ENCODE results near the gene UVRAG.
"Not testable (repeated sequence)": the region's sequence is repeated elsewhere in the genome, so short reads cannot be mapped to it uniquely, and the experiment has no call there.

The UVRAG gene

DNA sequence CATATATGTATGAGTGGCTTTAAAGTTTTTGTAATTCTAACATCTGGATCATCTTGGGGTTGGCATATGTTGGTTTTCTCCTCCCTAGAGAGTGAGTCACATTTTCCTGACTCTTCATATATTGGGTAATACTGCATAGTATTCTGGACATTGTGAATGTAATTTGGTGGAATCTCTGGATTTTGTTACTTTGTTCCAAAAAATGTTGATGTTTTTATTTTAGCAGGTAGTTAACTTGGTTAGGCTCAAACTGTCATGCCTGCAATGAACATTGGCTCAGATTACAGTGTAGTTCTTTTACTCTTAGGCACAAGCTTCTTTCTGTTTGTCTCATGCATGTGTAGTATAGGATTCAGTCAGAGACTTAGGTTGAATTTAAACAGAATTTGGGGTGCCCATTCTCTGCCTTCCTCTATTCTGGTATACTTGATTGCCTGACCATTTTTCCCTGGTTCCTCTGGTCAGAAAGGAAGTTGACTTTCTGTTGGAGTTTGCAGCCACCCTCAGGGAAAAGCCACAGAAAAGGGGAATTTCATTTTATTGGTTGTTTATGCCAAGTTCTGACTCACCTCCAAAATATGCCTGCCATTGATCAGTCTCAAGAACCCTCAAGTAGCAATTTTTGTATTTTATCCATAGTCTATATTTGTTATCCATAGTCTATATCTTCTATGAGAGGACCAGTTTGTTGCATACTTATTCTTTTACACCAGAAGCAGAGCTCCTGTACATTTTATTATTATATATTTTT is 151.7 kb downstream of the UVRAG start:
- no peak for DNase-seq (ENCODE audit: low read depth in 2 of 2)

DNA sequence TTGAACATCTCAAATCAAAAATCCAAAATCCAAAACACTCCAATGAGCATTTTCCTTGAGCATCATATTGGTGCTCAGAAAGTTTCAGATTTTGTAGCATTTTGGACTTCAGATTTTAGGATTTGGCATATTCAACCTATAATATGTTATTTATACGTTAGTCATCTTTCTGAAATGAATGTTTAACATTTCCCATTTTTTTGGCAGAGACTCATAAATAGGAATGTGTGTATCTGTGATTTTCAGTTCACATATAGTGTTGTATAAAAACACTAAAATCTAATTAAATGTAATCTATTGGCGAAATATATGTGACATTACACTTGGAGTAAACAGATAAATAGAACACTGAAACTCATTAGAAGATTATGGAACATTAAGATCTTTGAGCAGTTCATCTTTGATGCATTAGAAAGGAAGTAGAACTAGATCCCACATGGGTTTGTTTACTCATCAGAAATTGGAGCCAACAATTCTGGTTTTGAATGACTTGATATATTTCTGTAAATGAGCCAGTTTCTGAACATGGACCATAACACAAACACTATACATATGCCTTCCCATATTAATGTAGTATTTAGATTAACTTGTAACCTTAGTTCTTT is 153.1 kb downstream of the UVRAG start:
- DNase-seq (ENCODE audit: low read depth in 2 of 2), result no peak

DNA sequence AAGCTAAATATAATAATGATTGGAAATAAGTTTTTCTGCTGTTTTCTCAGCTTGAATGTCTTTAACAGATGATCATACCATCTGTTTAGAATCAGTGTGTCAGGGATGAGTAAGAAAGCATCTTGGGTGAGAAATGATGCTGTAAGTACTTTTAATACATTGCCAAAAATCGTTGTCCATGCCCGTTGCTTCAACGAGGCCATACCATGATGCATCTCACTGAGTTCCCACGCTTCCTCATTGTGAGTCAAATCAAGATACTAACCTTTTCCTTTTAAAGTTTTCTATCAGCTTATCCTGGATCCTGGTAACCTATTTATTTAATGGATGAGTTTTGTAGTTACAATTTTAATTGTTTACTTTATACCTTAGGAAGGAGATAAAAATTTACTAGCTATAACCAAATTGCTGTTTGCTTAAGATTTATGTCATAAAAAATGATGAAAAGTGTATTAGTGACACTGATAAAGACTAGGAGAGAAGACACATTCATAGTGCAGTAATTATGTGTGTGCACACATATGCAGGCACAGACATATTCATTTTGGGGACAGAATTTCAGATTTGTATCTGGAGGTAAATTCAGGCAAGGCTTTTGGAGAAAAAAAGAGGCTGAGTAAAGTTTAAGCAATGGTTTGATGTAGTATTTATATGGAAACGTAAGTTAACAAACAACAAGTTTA is 154.8 kb downstream of the UVRAG start:
- no peak for DNase-seq (ENCODE audit: low read depth in 2 of 2)

DNA sequence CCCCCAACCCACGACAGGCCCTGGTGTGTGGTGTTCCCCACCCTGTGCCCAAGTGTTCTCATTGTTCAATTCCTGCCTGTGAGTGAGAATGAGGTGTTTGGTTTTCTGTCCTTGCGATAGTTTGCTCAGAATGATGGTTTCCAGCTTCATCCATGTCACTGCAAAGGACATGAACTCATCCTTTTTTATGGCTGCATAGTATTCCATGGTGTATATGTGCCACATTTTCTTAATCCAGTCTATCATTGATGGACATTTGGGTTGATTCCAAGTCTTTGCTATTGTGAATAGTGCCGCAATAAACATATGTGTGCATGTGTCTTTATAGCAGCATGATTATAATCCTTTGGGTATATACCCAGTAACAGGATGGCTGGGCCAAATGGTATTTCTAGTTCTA is 158.7 kb downstream of the UVRAG start:
- DNase-seq (ENCODE audit: low read depth in 2 of 2), result not testable (repeated sequence)

DNA sequence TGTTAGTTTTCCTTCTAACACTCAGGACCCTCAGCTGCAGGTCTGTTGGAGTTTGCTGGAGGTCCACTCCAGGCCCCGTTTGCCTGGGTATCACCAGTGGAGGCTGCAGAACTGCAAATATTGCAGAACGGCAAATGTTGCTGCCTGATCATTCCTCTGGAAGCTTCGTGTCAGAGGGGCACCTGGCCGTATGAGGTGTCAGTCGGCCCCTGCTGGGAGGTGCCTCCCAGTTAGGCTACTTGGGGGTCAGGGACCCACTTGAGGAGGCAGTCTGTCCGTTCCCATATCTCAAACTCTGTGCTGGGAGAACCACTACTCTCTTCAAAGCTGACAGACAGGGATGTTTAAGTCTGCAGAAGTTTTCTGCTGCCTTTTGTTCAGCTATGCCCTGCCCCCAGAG is 164.1 kb downstream of the UVRAG start:
- DNase-seq (ENCODE audit: low read depth in 2 of 2), result not testable (repeated sequence)

DNA sequence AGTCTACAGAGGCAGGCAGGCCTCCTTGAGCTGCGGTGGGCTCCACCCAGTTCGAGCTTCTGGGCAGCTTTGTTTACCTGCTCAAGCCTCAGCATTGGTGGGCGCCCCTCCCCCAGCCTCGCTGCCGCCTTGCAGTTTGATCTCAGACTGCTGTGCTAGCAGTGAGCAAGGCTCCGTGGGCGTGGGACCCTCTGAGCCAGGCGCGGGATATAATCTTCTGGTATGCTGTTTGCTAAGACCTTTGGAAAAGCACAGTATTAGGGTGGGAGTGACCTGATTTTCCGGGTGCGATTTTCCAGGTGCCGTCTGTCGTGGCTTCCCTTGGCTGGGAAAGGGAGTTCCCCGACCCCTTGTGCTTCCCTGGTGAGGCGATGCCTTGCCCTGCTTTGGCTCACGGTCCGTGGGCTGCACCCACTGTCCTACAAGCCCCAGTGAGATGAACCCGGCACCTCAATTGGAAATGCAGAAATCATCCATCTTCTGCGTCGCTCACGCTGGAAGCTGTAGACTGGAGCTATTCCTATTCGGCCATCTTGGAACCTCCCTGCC is 164.5 kb downstream of the UVRAG start:
- DNase-seq (ENCODE audit: low read depth in 2 of 2), result not testable (repeated sequence)

DNA sequence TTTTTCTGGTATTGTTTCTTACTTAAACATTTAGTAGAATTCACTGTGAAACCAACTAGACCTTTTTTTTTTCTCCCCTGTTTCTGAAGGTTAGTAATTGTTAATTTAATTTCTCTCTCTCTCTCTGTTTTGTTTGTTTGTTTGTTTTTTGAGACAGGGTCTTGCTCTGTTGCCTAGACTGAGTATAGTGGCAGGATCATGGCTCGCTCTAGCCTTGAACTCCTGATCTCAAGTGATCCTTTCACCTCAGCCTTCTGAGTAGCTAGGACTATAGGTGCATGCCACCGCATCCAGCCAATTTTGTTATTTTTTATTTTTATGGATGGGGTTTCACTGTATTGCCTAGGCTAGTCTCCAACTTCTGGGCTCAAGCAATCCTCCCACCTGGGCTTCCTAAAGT is 165.0 kb downstream of the UVRAG start:
- no peak for DNase-seq (ENCODE audit: low read depth in 2 of 2)

DNA sequence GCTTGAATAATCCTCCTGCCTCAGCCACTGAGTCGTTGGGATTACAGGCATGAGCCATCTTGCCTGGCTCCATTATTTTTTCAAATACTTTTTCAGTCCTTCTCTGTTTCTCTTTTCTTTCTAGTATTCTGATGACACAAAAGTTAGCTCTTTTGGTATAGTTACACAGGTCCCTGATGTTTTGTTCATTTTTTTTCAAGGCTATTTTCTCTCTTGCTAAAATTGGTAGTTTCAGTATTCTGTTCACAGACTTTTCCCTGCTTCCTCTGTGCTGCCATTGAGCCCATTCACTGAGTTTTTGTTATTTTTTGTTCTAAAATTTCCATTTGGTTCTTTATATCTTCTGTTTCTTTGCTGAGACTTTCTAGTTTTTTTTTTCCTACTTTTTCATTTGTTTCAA is 166.5 kb downstream of the UVRAG start:
- DNase-seq (ENCODE audit: low read depth in 2 of 2), result no peak

DNA sequence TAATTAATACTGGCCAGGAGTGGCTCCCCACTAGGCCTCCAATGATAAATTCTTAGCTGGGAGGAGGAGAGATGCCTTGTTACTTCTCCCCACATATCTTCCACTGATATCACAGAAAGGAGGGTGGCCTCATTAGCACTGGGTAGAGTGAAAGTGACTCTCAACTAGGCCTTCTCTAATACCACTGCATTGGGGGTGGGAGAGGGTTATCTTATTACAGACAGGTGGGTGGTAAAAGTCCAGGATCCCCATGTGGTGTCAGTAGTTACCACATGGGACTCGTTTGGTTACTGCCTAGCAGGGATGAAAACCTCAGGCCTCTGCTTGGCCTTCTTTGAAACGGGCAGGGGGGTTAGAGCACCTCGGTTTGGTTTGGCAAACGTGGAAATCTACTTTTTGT is 167.3 kb downstream of the UVRAG start:
- no peak for DNase-seq (ENCODE audit: low read depth in 2 of 2)

DNA sequence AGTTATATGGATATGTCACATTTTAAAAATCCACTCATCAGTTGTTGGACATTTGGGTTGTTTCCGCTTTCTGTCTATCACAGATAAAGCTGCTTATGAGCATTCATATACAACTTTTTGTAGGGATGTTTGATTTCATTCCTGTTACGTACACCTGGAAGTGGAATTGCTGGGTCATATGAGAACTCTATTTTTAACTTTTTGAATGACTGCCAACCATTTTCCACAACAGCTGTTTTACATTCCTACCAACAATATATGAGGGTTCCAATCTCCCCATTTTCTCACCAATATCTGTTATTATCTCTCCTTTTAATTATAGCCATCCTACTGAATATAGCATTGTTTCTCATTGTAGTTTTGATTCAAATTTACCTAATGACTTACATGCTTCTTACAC is 172.0 kb downstream of the UVRAG start:
- no peak for DNase-seq (ENCODE audit: low read depth in 2 of 2)

DNA sequence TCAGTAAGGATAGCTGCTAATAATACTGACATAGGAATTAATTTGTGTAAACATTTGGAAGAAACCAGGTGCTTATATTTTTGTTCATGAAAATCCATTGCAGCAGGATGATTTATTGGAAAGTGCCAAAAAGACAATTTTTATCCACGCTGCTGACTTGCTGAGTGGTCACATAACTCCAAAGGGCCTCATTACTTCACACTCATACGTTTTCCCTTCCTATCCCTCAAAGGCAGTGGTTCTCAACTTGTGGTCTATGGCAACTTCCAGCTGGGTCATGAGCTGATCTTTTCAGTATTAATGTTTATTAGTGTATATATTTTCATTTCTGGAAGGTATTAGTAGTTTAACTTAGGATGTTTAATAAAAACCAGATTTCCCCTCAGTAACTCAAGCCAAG is 178.1 kb downstream of the UVRAG start:
- DNase-seq (ENCODE audit: low read depth in 2 of 2), result no peak

DNA sequence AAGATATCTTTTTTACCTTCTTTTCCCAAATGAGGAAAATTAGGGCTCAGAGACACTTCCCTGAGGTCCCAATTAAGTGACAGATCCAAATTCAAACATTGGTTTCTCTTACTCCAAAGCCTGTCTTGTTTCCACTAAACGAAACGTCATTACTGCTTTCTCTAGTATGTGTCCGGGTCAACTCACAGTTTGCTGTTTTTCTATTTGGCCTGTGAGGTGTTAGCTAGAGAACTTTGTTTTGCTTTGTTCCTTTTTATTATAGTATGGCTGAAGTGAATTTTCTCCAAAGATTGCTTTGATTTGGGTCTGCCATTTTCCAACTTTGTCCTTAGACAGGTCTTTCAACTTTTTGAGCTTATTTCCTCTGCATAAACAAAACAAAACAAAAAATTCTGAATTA is 179.6 kb downstream of the UVRAG start:
- DNase-seq (ENCODE audit: low read depth in 2 of 2), result no peak

DNA sequence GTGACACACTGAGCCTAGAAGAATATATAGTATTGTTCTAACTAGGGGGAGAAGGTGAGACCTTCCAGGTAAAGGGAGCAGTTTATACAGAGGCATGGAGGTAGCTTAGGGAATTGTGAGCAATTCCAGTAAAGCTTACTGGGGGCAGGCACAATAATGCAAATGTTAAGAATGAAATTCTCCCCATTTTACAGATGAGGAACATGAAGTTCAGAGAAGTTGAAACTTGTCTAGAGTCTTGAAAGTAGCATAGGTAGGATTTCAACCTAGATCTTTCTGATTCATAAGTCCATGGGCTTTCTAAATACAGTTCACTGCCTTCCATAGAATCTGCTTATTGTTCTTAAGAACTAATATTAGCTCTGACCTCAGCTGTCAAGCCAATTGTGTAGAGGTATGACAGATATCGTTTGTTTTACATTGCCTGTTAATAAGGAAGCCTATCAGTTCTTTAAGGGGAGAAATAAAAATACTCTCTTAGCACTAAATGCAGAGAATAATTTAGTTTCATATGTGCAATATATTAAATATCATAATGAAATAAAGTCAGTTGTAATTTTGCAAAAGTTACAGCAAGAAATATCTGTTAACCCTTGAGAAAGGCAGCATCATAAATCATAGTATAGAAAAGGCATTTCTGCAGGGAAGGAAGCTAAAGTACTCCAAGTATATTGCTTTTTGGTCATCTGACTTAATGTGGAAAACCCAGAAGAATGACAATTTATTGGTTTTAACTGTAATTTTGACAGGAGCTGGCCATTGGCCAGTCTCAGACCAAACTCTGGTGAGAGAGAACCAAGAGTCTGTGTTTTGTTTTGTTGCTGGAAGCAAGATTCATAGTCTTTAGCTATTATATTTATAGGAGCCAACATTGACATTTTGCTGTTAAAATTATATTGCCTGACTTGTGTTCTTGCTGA is 181.8 kb downstream of the UVRAG start:
- DNase-seq (ENCODE audit: low read depth in 2 of 2), result no peak

DNA sequence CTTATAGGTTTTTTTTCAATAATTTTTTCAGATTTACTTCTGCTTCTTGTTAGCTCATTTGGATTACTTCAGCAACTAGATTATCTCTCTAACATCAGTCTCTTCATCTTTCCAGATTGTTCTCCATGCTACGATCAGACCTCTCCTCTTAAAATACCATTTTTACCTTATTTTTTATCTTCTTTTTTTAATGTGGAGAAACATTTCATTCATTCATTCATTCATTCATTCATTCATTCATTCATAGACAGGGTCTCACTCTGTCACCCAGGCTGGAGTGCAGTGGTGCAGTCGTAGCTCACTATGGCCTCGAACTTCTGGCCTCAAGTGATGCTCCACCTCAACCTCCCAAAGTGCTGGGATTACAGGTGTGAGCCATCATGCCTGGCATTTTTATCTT is 189.4 kb downstream of the UVRAG start:
- DNase-seq (ENCODE audit: low read depth in 2 of 2), result no peak

DNA sequence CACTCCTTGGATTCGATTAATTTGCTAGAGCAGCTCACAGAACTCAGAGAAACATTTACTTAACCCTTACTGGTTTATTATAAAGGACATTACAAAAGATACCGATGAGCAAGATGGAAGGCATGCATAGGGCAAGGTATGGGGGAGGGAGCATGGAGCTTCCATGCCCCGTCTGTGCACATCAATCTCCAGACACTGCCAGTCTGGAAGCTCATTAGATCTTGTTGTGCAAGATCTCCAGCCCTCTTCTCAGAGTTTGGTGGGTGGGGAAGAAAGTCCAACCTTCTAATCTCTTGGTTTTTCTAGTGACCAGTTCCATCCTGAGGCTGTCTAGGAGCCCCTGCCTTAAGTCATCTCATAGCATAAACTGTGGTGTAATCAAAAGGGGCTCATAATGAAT is 190.7 kb downstream of the UVRAG start:
- no peak for DNase-seq (ENCODE audit: low read depth in 2 of 2)

DNA sequence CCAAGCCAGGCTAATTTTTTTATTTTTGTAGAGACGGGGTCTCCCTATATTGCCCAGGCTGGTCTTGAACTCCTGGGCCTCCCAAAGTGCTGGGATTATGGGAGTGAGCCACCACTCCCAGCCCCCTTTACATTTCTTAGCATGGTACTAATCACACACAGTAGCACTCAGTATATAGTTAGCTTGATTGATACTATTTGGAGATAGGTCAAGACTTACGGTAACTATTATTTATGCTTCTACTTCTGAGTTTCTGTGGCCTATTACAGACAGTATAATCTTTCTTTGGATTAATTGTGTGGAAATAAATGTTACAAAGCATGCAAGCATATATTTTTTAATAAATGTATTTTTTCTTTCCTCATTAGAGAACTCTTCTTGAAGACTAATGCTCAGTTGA is 192.2 kb downstream of the UVRAG start:
- DNase-seq (ENCODE audit: low read depth in 2 of 2), result no peak

DNA sequence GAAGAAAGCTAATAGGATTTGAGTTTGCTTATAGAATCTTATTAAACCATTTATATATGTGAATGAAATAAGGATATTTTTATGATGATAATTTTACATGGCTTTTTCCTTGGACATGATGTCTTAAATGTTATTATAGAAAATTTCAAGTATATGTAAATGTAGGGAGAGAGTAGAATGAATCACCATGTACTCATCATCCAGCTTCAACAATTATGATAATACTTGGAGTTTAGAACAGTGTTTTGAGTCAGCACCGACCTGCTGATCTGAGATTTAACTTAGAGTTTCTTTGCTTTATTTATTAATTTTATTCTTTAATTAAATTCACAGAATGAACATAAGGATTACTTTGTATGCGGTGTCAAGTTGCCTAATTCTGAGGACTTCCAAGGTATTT is 193.5 kb downstream of the UVRAG start:
- no peak for DNase-seq (ENCODE audit: low read depth in 2 of 2)

DNA sequence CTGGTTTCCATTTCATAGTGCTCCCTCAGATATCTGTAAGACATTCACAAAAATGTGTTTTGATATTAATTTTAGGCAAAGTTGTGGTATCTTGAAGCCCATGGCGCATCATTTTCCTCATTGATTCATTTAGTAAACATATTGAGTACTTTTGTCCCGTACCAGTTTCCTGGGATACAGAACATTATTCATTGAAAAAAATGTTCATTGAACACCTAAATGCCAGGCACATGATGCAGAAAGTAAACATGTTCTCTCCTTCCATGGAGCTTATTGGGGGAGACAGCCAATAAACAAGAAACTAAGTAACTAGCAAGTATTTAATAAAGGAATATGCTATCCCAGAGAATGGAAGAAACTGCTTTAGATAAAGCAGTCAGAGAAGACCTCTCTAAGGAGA is 195.0 kb downstream of the UVRAG start:
- DNase-seq (ENCODE audit: low read depth in 2 of 2), result no peak

DNA sequence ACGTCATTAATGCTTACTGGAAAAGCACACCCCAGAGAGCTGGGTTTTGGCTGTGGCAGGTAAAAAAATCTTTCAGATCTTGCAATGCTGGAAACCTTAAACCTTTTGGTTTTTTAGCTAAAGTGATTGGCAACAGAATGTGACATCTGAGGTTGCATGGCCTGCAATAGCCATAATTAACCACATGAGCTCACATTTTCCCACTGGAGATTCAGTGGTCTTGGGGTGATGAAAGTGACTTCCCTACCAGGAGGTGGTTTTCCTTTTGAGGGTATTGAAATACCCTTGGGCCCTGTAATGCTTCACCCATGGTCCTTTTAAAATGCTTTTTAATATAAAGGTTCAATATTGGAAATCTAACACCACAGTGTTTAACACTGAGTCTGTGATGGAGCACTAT is 198.5 kb downstream of the UVRAG start:
- DNase-seq (ENCODE audit: low read depth in 2 of 2), result no peak

DNA sequence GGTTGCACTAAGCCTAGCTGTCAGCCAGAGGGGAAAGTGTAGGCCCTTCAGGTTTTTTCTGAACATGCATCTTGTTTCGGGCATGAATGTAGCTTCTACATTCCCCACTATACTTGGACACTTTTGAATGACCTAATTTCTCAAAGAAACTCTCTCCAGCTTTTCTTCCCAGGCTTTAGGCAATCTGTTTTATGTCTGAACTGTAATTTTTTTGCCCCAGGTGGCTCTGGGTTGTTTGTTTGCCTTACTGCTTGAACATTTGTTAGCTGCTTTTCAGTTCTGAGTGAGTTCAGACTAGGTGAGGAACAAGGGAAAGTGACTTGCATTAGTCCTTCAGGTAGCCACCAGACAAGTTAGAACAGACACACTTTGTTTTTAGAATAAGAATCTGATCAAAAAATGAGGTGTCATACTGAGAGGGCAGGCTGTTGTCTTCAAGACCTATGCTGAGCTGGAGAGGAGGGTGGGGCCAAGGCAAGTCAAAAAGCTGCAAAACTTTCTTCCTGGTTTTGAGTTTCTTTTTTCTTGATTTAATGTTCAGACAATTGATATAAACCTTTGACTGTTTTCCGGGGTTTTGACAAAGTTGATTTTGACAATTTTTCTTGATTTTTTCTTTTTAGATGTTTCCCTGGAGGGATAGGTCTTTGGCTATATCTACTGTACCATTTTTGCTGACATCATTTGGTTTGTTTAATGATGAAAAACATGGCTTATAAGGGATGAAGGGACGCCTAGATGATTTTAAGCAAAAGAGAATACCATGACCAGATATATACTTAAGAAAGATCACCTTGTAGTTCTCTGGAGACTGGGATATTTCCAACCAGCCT is 208.4 kb downstream of the UVRAG start:
- DNase-seq (ENCODE audit: low read depth in 2 of 2), result no peak

DNA sequence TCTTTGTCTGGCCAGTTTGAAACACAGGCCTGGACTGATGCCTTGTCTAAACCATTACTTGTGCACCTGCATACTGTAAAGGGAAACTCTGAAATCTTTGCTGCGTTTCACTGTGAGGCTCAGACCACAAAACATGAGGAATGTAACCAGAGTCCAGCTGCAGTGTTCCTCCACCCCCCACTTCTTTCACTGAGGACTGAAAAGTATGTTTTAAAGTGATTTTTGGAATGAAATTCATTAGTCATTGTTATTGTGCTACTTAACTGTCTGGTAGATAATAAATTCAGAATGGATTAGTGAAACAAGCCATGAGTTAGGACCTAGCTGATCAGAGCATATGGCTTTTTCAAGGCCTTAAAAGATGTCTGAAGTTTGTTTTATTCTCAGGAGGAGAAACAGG is 210.1 kb downstream of the UVRAG start:
- no peak for DNase-seq (ENCODE audit: low read depth in 2 of 2)
